ENCODE measurements around the gene CRB2.

The CRB2 gene

GRCh38 chr9:123364241-123364824 lies 8.3 kb downstream of the CRB2 start:
- DNase-seq (ENCODE audit: low read depth), result no peak
- no peak for TF ChIP-seq CTCF (IDR thresholded peaks at IDR 0.05; ENCODE audit: control insufficient read depth, insufficient read depth, low read depth, low read length, missing control alignments)
- no peak overlapping the region for H3K4me3 ChIP-seq (ENCODE audit: control insufficient read depth, low read depth, low read length)

- no peak for DNase-seq (ENCODE audit: low read depth)
- no peak overlapping the region for H3K4me3 ChIP-seq (ENCODE audit: control insufficient read depth, low read depth, low read length)
- no peak for TF ChIP-seq CTCF (IDR thresholded peaks at IDR 0.05; ENCODE audit: control insufficient read depth, insufficient read depth, low read depth, low read length, missing control alignments)
Measured at GRCh38 chr9:123365287-123365880, 9.4 kb downstream of the CRB2 start.

- TF ChIP-seq CTCF (IDR thresholded peaks at IDR 0.05; ENCODE audit: control insufficient read depth, insufficient read depth, low read depth, low read length, missing control alignments), result no peak
- no peak for DNase-seq (ENCODE audit: low read depth)
Measured at GRCh38 chr9:123365881-123366528, 10.0 kb downstream of the CRB2 start.

GRCh38 chr9:123368023-123368422 lies 12.0 kb downstream of the CRB2 start:
- TF ChIP-seq CTCF (IDR thresholded peaks at IDR 0.05; ENCODE audit: control insufficient read depth, insufficient read depth, low read depth, low read length, missing control alignments), result no peak
- no peak for DNase-seq (ENCODE audit: low read depth)
- H3K4me3 ChIP-seq (ENCODE audit: control insufficient read depth, low read depth, low read length), result no peak overlapping the region

More at GRCh38 chr9:123365881-123366528, 10.0 kb downstream of the CRB2 start:
- no peak overlapping the region for H3K4me3 ChIP-seq (ENCODE audit: control insufficient read depth, low read depth, low read length)

- H3K4me3 ChIP-seq (ENCODE audit: control insufficient read depth, low read depth, low read length), result no peak overlapping the region
- TF ChIP-seq CTCF (IDR thresholded peaks at IDR 0.05; ENCODE audit: control insufficient read depth, insufficient read depth, low read depth, low read length, missing control alignments), result no peak
- DNase-seq (ENCODE audit: low read depth), result no peak
Measured at GRCh38 chr9:123368536-123369153, 12.6 kb downstream of the CRB2 start.

- TF ChIP-seq CTCF (IDR thresholded peaks at IDR 0.05; ENCODE audit: control insufficient read depth, insufficient read depth, low read depth, low read length, missing control alignments), result no peak
- no peak for DNase-seq (ENCODE audit: low read depth)
- no peak overlapping the region for H3K4me3 ChIP-seq (ENCODE audit: control insufficient read depth, low read depth, low read length)
Measured at GRCh38 chr9:123369296-123369695, 13.3 kb downstream of the CRB2 start.
